Right lobe of liver (tissue), 4 donors: Measurements from ENCODE around the gene THPO.
A peak's percentile ranks its signal among the peaks of the same experiment; 100 is the strongest.

ENCODE experiments used
- CTCF ChIP-seq, 4 donors: fragments of 200-600 bp in 3 of 4; fragments of 450-650 bp in 1 of 4; IDR thresholded peaks; one replicate each; pipeline versions ENCODE4 v1.5.1 to v1.8.0; 2016 to 2022; ENCODE audit warnings: antibody characterized with exemption in 4 of 4, mild to moderate bottlenecking in 2 of 4
- POLR2A ChIP-seq: fragments of 450-650 bp; IDR thresholded peaks from one replicate; pipeline ENCODE4 v1.6.1; 2017; ENCODE audit warnings: antibody characterized with exemption, mild to moderate bottlenecking
- donor health status: DM: no; HTN: no; CAD: no.
- donor health status: DM: no; HTN: no; CAD: no.
- donor health status: DM: no; HTN: yes; CAD: no.

DNA sequence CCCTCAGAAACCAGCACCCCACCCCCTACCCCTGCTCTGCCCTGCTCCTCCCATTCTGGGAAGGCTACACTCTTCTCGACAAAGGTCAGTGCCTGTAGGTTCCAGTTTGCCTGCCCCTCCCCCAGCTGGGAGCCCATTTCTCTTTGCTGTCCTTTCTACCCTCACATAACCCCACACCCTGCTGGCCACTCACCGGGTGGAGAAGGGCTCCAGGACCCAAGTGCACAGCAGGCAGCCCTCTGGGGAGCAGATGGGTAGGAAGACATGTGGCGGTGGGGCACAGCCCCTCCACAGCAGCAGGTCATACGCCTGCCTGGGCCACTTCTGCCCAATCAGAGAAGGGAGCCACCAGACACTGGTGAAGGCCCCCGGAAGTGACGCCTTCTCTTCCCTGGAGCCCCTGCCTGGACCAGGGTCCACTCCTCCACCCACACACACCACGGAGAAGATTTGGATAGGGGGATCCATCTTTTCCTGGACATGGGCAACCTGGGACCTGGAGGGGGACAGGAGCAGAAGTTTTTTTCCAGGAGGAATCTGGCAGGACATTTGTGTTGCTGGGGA, at the start of gene THPO:
- peak; percentile 88 for TF ChIP-seq POLR2A
- no peak for TF ChIP-seq CTCF (IDR thresholded peaks at IDR 0.05)
